Mesothelial cell of epicardium (in vitro differentiated cells): Measurements from ENCODE around the gene HBA2. TPM values are rescaled to one million over a fixed set of nuclear protein-coding genes. Genes with fewer than 3 reads are reported as not detected.
"Not testable (repeated sequence)": the region's sequence is repeated elsewhere in the genome, so short reads cannot be mapped to it uniquely, and the experiment has no call there.

Experiments
- DNase-seq, 2 experiments: peaks; one replicate each; pipeline ENCODE4 v3.0.0; 2021; ENCODE audit warnings: low spot score in 2 of 2; ENCODE audit not compliant: unreplicated experiment in 2 of 2
- H3K27ac Mint-ChIP-seq: 2 replicates; pipeline ENCODE4 v1.8.0; 2021; ENCODE audit warnings: mixed read lengths
- H3K27me3 Mint-ChIP-seq: 2 replicates; pipeline ENCODE4 v1.8.0; 2021; ENCODE audit warnings: low read depth, mixed read lengths
- H3K36me3 Mint-ChIP-seq: 2 replicates; pipeline ENCODE4 v1.8.0; 2021; ENCODE audit warnings: mixed read lengths
- H3K4me1 Mint-ChIP-seq: 2 replicates; pipeline ENCODE4 v1.8.0; 2021; ENCODE audit warnings: mixed read lengths
- H3K4me3 Mint-ChIP-seq: 2 replicates; pipeline ENCODE4 v1.8.0; 2021; ENCODE audit warnings: mild to moderate bottlenecking, moderate library complexity, mixed read lengths
- H3K9me3 Mint-ChIP-seq: 2 replicates; pipeline ENCODE4 v1.8.0; 2021; ENCODE audit warnings: mixed read lengths
- total RNA-seq: library from RNA; stranded (reverse); gene quantifications from 3 replicates; pipeline ENCODE4 v1.2.1, GENCODE V29; 2021
- TF ChIP-seq, protein P1 (sequence below): fragments of 200-600 bp; sonication (generic); IDR thresholded peaks from one replicate; pipeline ENCODE4 v1.5.0; 2021; ENCODE audit warnings: antibody characterized with exemption; ENCODE audit not compliant: unreplicated experiment

HBA2 gene
- total RNA-seq, 1 donor from 2014 or later: not detected

DNA sequence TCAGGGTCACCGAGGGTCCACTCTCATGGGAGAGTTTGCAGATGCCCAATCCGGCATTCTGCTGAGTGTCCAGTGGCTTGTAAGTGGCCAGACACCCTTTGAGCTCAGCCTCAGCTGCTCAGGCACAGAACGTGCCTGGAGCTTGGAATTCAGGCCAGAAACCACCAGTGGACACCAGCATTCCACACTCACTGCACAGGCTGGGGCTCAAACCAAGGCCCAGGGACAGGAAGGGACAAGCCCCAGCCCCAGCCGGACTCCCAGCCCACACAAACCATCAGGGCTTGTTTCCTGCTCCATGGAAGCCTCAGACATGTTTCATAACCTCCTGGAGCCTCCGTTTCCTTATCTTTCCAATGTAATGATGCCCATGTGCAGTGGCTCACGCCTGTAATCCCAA is 29.2 kb upstream of the HBA2 start:
- TF ChIP-seq, protein P1, sequence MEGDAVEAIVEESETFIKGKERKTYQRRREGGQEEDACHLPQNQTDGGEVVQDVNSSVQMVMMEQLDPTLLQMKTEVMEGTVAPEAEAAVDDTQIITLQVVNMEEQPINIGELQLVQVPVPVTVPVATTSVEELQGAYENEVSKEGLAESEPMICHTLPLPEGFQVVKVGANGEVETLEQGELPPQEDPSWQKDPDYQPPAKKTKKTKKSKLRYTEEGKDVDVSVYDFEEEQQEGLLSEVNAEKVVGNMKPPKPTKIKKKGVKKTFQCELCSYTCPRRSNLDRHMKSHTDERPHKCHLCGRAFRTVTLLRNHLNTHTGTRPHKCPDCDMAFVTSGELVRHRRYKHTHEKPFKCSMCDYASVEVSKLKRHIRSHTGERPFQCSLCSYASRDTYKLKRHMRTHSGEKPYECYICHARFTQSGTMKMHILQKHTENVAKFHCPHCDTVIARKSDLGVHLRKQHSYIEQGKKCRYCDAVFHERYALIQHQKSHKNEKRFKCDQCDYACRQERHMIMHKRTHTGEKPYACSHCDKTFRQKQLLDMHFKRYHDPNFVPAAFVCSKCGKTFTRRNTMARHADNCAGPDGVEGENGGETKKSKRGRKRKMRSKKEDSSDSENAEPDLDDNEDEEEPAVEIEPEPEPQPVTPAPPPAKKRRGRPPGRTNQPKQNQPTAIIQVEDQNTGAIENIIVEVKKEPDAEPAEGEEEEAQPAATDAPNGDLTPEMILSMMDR: no peak
- Mint-ChIP-seq H3K4me1 (peaks cover 5% of the 10 kb centered on the region), H3K9me3 (no peaks in the 10 kb centered on the region), H3K36me3 (no peaks in the 10 kb centered on the region), H3K27ac (no peak overlapping the region), H3K4me3 (no peak overlapping the region), H3K27me3 (peaks cover 4% of the 10 kb centered on the region)
- DNase-seq: no peak

DNA sequence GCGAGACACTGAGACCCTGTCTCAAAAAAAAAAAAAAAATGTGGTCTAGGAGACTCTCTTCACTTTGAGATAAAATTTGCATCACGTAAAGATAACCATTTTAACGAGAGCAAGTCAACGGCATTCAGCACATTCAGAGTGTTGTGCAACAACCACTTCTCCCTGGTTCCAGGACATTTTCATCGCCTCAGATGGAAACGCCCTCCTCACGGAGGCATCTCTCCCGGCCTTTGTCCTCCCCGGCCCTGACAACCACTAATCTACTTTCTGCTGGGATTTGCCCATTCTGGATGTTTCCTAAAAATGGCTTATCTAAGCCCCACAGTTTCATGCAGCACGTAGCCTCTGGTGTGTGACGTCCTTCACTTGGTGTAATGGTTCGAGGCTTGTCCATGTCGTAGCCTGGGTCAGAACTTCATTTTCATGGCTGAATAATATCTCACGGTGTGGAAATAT is 27.9 kb upstream of the HBA2 start:
- Mint-ChIP-seq H3K36me3 (no peaks in the 10 kb centered on the region), H3K27me3 (peaks cover 14% of the 10 kb centered on the region), H3K27ac (no peak overlapping the region), H3K4me3 (no peak overlapping the region), H3K4me1 (peaks cover 13% of the 10 kb centered on the region), H3K9me3 (no peaks in the 10 kb centered on the region)
- DNase-seq: no peak
- TF ChIP-seq, protein P1: no peak

DNA sequence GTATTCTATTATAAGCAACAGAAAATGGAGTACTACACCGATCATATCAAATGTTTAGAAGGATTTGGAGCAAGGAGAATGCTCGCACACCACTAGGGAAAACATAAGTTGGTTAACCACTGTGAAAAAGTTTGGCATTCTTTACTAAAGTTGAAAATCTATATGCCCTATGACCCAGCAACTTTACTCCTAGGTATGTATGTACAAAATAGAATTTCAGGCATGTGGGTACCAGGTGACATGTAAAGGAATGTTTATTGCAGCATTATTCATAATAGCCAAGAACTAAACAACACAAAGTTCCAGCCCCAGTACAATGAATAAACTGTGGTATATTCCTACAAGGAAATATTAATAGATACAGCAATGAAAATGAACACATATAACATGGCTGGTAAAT is 26.0 kb upstream of the HBA2 start:
- DNase-seq: no peak
- Mint-ChIP-seq H3K27ac (peak overlapping the region; percentile 8), H3K27me3 (peaks cover 22% of the 10 kb centered on the region), H3K4me3 (no peak overlapping the region), H3K36me3 (no peaks in the 10 kb centered on the region), H3K9me3 (no peaks in the 10 kb centered on the region), H3K4me1 (peaks cover 13% of the 10 kb centered on the region)
- TF ChIP-seq, protein P1: no peak

DNA sequence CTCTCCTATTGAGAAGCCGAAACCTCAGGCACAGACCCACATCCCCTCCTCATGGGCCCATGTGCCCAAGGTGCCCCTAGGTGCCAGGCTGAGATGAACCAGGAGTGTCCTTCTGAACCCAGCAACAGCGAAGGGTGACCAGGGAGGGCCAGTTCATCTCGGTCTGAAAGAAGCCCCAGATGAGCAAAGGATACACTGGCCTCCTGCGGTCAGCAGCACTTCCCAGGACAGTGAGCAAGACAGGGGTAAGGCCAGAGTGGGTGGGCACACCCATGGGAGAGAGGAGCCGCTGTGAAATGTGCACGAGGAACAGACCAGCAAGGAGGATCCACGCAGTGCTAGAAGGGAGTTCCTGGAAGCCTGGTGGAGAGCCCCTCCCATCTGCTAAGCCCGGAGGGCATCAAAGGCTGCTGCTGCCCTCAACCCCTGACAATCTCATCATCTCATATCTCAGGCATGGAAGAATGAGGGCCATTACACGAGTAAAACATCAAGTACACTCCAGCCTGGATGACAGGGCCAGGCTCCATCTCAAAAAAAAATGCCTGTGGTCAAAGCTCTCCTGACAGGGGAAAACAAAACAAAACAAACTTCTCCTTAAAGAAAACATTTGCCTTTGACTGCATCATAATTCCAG is 23.5 kb upstream of the HBA2 start:
- no peak for DNase-seq
- Mint-ChIP-seq H3K9me3 (no peaks in the 10 kb centered on the region), H3K4me1 (peaks cover 13% of the 10 kb centered on the region), H3K27me3 (peaks cover 29% of the 10 kb centered on the region), H3K27ac (no peak overlapping the region), H3K4me3 (no peak overlapping the region), H3K36me3 (no peaks in the 10 kb centered on the region)
- TF ChIP-seq, protein P1: no peak

DNA sequence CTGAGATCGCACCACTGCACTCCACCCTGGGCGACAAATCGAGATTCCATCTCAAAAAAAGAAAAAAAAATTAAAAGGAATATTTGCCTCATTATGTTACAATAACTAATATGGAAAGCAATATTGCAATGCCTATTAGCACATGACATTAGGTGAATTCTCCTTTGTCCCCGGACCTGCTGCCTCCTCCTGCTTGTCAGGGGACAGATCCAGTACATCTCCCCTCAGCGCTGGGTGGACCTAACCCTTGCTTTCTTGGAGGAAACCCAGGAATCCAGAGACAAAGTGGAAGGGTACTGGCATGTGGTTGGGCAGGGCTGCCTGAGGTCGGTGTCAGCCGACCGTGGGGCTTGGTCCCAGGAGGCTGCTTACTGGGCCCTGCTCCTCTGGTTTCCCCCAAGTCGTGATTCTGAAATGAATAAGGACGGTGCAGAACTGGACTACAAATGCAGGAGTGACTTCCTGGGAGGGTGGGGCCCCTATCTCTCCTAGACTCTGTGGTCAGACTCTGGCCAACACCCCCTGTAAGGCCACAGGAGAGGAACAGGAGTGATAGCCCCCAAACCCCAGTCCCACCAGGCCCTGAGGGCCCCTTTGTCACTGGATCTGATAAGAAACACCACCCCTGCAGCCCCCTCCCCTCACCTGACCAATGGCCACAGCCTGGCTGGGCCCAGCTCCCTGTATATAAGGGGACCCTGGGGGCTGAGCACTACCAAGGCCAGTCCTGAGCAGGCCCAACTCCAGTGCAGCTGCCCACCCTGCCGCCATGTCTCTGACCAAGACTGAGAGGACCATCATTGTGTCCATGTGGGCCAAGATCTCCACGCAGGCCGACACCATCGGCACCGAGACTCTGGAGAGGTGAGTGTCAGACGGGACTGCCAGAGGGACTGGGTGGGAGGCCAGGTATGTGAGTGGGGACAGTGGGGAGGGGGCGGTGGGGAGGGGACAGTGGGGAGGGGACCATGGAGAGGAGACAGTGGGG is 20.2 kb upstream of the HBA2 start, which contains the start of gene HBZ:
HBZ (plus strand) TSS at position 504 of the 988 bp plus-strand sequence; CDS start at position 770, 266 bp downstream.
- peaks cover 16% of the 10 kb centered on the region for H3K4me1 Mint-ChIP-seq
- DNase-seq: no peak
- H3K27ac Mint-ChIP-seq: no peak within 1 kb of the TSS
- H3K9me3 Mint-ChIP-seq: no peaks in the 10 kb centered on the region
- no peaks in the 10 kb centered on the region for H3K36me3 Mint-ChIP-seq
- peak within 1 kb of the TSS; percentile 44 for H3K4me3 Mint-ChIP-seq
- H3K27me3 Mint-ChIP-seq: peaks cover 58% of the 10 kb centered on the region
- TF ChIP-seq, protein P1: no peak

DNA sequence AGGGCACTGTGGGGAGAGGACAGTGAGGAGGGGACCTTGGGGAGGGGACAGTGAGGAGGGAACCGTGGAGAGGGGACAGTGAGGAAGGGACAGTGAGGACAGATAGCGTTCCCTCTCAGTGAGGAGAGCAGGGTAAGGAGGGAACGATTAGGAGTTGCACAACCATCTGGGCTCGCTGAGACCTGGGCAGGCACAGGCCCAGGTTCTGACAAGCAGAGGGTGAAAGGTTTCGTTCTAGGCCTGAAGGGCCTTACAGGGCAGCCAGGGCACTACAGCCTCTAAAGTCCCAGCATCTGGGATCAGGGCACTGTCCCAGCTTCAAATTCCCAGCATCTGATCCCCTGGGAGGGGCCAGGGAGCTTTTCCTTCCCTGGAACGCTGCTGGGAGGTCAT is 19.6 kb upstream of the HBA2 start:
- not testable (repeated sequence) for H3K36me3 Mint-ChIP-seq, DNase-seq, H3K27ac Mint-ChIP-seq, H3K9me3 Mint-ChIP-seq
- Mint-ChIP-seq H3K4me3 (peak overlapping the region; percentile 42), H3K27me3 (peaks cover 65% of the 10 kb centered on the region), H3K4me1 (peaks cover 16% of the 10 kb centered on the region)

GRCh38 chr16:153550-154216 is 19.0 kb upstream of the HBA2 start:
- H3K9me3 Mint-ChIP-seq, H3K27ac Mint-ChIP-seq, H3K36me3 Mint-ChIP-seq, DNase-seq, H3K4me3 Mint-ChIP-seq: not testable (repeated sequence)
- peaks cover 16% of the 10 kb centered on the region for H3K4me1 Mint-ChIP-seq
- peaks cover 68% of the 10 kb centered on the region for H3K27me3 Mint-ChIP-seq
